ENCODE data around the gene MICU2.

The MICU2 gene

DNA sequence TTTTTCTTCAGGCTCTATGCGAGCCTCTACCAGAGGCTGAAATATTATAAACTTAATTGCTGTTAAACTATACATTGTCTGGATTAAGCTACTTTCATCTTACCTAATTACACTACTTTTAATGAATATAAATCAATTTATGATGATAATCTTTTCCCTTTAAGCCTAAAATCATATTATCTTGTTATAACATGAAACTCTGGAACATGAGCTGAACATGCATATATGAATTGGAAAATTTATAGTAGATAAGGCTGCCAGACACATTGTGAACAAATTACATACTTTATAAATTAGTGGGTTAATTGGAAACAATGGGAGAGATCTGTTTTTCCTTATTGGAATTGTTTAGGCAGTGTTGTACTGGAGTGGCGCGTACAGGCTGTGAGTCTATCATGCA is 99.6 kb downstream of the MICU2 start:
- H3K79me2 ChIP-seq (ENCODE audit: insufficient read depth, low read length): no peaks in the 10 kb centered on the region

DNA sequence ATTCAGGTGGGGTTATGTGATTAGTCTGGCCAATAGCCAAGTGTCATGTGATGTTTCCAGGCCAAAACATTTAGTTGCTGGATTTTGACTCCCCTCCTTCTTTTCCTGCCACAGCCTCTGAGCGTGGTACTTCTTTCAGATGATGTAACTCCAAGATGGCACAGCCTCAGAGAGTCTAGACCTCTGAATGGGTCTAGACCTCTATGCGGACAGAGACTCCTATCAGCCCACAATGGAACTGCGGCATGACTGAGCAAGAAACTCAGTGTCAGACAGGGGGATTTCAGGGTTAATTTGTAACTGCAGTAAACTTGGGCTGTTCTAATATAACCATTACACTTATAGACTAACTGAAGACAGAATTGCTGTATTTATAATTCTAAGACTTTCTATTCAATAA is 102.3 kb downstream of the MICU2 start:
- H2AFZ ChIP-seq (ENCODE audit: low read depth, low read length, severe bottlenecking): no peak overlapping the region
- H3K27ac ChIP-seq (ENCODE audit: low read depth, low read length): no peak overlapping the region
- H3K9me3 ChIP-seq (ENCODE audit: insufficient read depth, low read length): no peaks in the 10 kb centered on the region
- TF ChIP-seq, protein P1, sequence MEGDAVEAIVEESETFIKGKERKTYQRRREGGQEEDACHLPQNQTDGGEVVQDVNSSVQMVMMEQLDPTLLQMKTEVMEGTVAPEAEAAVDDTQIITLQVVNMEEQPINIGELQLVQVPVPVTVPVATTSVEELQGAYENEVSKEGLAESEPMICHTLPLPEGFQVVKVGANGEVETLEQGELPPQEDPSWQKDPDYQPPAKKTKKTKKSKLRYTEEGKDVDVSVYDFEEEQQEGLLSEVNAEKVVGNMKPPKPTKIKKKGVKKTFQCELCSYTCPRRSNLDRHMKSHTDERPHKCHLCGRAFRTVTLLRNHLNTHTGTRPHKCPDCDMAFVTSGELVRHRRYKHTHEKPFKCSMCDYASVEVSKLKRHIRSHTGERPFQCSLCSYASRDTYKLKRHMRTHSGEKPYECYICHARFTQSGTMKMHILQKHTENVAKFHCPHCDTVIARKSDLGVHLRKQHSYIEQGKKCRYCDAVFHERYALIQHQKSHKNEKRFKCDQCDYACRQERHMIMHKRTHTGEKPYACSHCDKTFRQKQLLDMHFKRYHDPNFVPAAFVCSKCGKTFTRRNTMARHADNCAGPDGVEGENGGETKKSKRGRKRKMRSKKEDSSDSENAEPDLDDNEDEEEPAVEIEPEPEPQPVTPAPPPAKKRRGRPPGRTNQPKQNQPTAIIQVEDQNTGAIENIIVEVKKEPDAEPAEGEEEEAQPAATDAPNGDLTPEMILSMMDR (IDR thresholded peaks at IDR 0.05; ENCODE audit: insufficient read depth, low read length, poor library complexity, severe bottlenecking): no peak
- no peak overlapping the region for H3K4me3 ChIP-seq (ENCODE audit: insufficient read depth, low read length, poor library complexity, severe bottlenecking)
- peaks cover 8% of the 10 kb centered on the region; the same call in 1 of the 2 replicates for H3K36me3 ChIP-seq (ENCODE audit: low read length)
- H4K20me1 ChIP-seq (ENCODE audit: low read depth, low read length): no peaks in the 10 kb centered on the region
- H3K27me3 ChIP-seq (ENCODE audit: low read length): no peaks in the 10 kb centered on the region
- no peaks in the 10 kb centered on the region for H3K9me2 ChIP-seq (replicated peaks; ENCODE audit: insufficient read depth, low read length)
- H3F3A ChIP-seq (ENCODE audit: insufficient read depth): no peaks in the 10 kb centered on the region
- H3K79me2 ChIP-seq (ENCODE audit: insufficient read depth, low read length): no peaks in the 10 kb centered on the region
- no peak overlapping the region for H3K9ac ChIP-seq (ENCODE audit: low read length)
- H3K4me2 ChIP-seq (ENCODE audit: low read depth, low read length, poor library complexity, severe bottlenecking): no peak overlapping the region

More for the DNA sequence above, 99.6 kb downstream of the MICU2 start:
- H3F3A ChIP-seq (ENCODE audit: insufficient read depth): no peaks in the 10 kb centered on the region
- no peaks in the 10 kb centered on the region for H4K20me1 ChIP-seq (ENCODE audit: low read depth, low read length)
- no peak overlapping the region for H3K4me3 ChIP-seq (ENCODE audit: insufficient read depth, low read length, poor library complexity, severe bottlenecking)
- no peaks in the 10 kb centered on the region for H3K9me2 ChIP-seq (replicated peaks; ENCODE audit: insufficient read depth, low read length)
- no peaks in the 10 kb centered on the region for H3K27me3 ChIP-seq (ENCODE audit: low read length)
- H3K36me3 ChIP-seq (ENCODE audit: low read length): peaks cover 13% of the 10 kb centered on the region; the same call in 1 of the 2 replicates
- no peak overlapping the region for H3K27ac ChIP-seq (ENCODE audit: low read depth, low read length)
- no peak for TF ChIP-seq EZH2phosphoT487 (conservative IDR thresholded peaks at IDR 0.05; ENCODE audit: low read length)
- TF ChIP-seq, protein P1 (IDR thresholded peaks at IDR 0.05; ENCODE audit: insufficient read depth, low read length, poor library complexity, severe bottlenecking): no peak
- no peak overlapping the region for H2AFZ ChIP-seq (ENCODE audit: low read depth, low read length, severe bottlenecking)
- no peak overlapping the region for H3K9ac ChIP-seq (ENCODE audit: low read length)
- H3K9me3 ChIP-seq (ENCODE audit: insufficient read depth, low read length): no peaks in the 10 kb centered on the region
- no peak overlapping the region for H3K4me2 ChIP-seq (ENCODE audit: low read depth, low read length, poor library complexity, severe bottlenecking)

DNA sequence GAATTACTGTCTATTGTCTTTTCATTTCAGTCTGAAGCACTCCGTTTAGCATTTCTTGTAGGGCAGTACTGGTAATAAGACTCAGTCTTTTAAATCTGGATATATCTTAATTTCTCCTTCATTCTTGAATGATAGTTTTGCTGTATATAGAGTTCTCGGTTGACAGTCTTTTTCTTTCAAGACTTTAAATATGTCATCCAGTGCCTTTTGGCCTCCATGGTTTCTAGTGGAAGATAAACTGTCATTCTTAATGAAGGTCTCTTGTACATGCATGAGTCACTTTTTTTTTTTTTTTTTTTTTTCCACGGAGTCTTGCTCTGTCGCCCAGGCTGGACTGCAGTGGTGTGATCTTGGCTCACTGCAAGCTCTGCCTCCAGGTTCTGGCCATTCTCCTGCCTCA is 117.6 kb downstream of the MICU2 start:
- Histone ChIP-seq H3F3A (ENCODE audit: insufficient read depth) (no peaks in the 10 kb centered on the region), H3K9me3 (ENCODE audit: insufficient read depth, low read length) (no peaks in the 10 kb centered on the region), H3K27ac (ENCODE audit: low read depth, low read length) (no peak overlapping the region), H3K9me2 (replicated peaks; ENCODE audit: insufficient read depth, low read length) (no peaks in the 10 kb centered on the region), H4K20me1 (ENCODE audit: low read depth, low read length) (no peaks in the 10 kb centered on the region), H3K36me3 (ENCODE audit: low read length) (peaks cover 8% of the 10 kb centered on the region; the same call in 1 of the 2 replicates), H3K9ac (ENCODE audit: low read length) (no peak overlapping the region), H3K79me2 (ENCODE audit: insufficient read depth, low read length) (no peaks in the 10 kb centered on the region), H3K27me3 (ENCODE audit: low read length) (no peaks in the 10 kb centered on the region), H3K4me2 (ENCODE audit: low read depth, low read length, poor library complexity, severe bottlenecking) (no peak overlapping the region), H3K4me3 (ENCODE audit: insufficient read depth, low read length, poor library complexity, severe bottlenecking) (no peak overlapping the region), H2AFZ (ENCODE audit: low read depth, low read length, severe bottlenecking) (no peak overlapping the region)
- no peak for TF ChIP-seq EZH2phosphoT487 (conservative IDR thresholded peaks at IDR 0.05; ENCODE audit: low read length)
- TF ChIP-seq, protein P1 (IDR thresholded peaks at IDR 0.05; ENCODE audit: insufficient read depth, low read length, poor library complexity, severe bottlenecking): no peak
